ENCODE results near the gene C5orf63. TPM values are rescaled to one million over a fixed set of nuclear protein-coding genes. Genes with fewer than 3 reads are reported as not detected.
"Not testable (repeated sequence)": the region's sequence is repeated elsewhere in the genome, so short reads cannot be mapped to it uniquely, and the experiment has no call there.

Gene C5orf63
- total RNA-seq, 1 donor from 2014 or later = 0.50 TPM

GRCh38 chr5:127008300-127008975, 64.9 kb downstream of the C5orf63 start:
- H3K36me3 Mint-ChIP-seq (ENCODE audit: low read depth) = no peaks in the 10 kb centered on the region
- no peak for DNase-seq (ENCODE audit: low spot score)
- H3K27ac Mint-ChIP-seq (ENCODE audit: unreplicated experiment) = no peak overlapping the region
- H3K4me3 Mint-ChIP-seq (ENCODE audit: unreplicated experiment) = no peak overlapping the region
- no peaks in the 10 kb centered on the region for H3K4me1 Mint-ChIP-seq (ENCODE audit: low read depth)
- no peak for TF ChIP-seq CTCF (IDR thresholded peaks at IDR 0.05)
- H3K9me3 Mint-ChIP-seq (ENCODE audit: low read depth) = no peaks in the 10 kb centered on the region
- no peaks in the 10 kb centered on the region for H3K27me3 Mint-ChIP-seq (ENCODE audit: low read depth)

- H3K4me1 Mint-ChIP-seq (ENCODE audit: low read depth) = no peaks in the 10 kb centered on the region
- H3K9me3 Mint-ChIP-seq (ENCODE audit: low read depth) = no peaks in the 10 kb centered on the region
- no peaks in the 10 kb centered on the region for H3K36me3 Mint-ChIP-seq (ENCODE audit: low read depth)
- no peak overlapping the region for H3K27ac Mint-ChIP-seq (ENCODE audit: unreplicated experiment)
- DNase-seq (ENCODE audit: low spot score) = no peak
- H3K4me3 Mint-ChIP-seq (ENCODE audit: unreplicated experiment) = no peak overlapping the region
- no peak for TF ChIP-seq CTCF (IDR thresholded peaks at IDR 0.05)
- H3K27me3 Mint-ChIP-seq (ENCODE audit: low read depth) = no peaks in the 10 kb centered on the region
These were observed 65.8 kb downstream of the C5orf63 start for GRCh38 chr5:127007522-127007921.

- Mint-ChIP-seq H3K4me3 (ENCODE audit: unreplicated experiment) (no peak overlapping the region), H3K36me3 (ENCODE audit: low read depth) (no peaks in the 10 kb centered on the region), H3K4me1 (ENCODE audit: low read depth) (peaks cover 8% of the 10 kb centered on the region), H3K9me3 (ENCODE audit: low read depth) (no peaks in the 10 kb centered on the region), H3K27me3 (ENCODE audit: low read depth) (no peaks in the 10 kb centered on the region), H3K27ac (ENCODE audit: unreplicated experiment) (no peak overlapping the region)
- no peak for DNase-seq (ENCODE audit: low spot score)
- no peak for TF ChIP-seq CTCF (IDR thresholded peaks at IDR 0.05)
These were observed 66.6 kb downstream of the C5orf63 start for GRCh38 chr5:127006744-127007143.

- H3K27ac Mint-ChIP-seq (ENCODE audit: unreplicated experiment); H3K4me3 Mint-ChIP-seq (ENCODE audit: unreplicated experiment); H3K9me3 Mint-ChIP-seq (ENCODE audit: low read depth); H3K36me3 Mint-ChIP-seq (ENCODE audit: low read depth); H3K27me3 Mint-ChIP-seq (ENCODE audit: low read depth); DNase-seq (ENCODE audit: low spot score): not testable (repeated sequence)
- peaks cover 12% of the 10 kb centered on the region for H3K4me1 Mint-ChIP-seq (ENCODE audit: low read depth)
These were observed 68.0 kb downstream of the C5orf63 start for GRCh38 chr5:127005282-127005681.

- no peak for TF ChIP-seq CTCF (IDR thresholded peaks at IDR 0.05)
- Mint-ChIP-seq H3K4me3 (ENCODE audit: unreplicated experiment) (no peak overlapping the region), H3K9me3 (ENCODE audit: low read depth) (no peaks in the 10 kb centered on the region), H3K27ac (ENCODE audit: unreplicated experiment) (no peak overlapping the region), H3K27me3 (ENCODE audit: low read depth) (no peaks in the 10 kb centered on the region), H3K4me1 (ENCODE audit: low read depth) (peaks cover 12% of the 10 kb centered on the region), H3K36me3 (ENCODE audit: low read depth) (no peaks in the 10 kb centered on the region)
- no peak for DNase-seq (ENCODE audit: low spot score)
These were observed 68.6 kb downstream of the C5orf63 start for GRCh38 chr5:127004721-127005120.
